Left ventricle myocardium inferior (tissue), 1 donor: ENCODE measurements around the gene OR4A47. TPM values are rescaled to one million over a fixed set of nuclear protein-coding genes. Genes with fewer than 3 reads are reported as not detected.
"Not testable (repeated sequence)": the region's sequence is repeated elsewhere in the genome, so short reads cannot be mapped to it uniquely, and the experiment has no call there.

Experiments
- DNase-seq: peaks from one replicate; pipeline ENCODE4 v3.0.0-alpha.2; 2020
- H3K27ac ChIP-seq: fragments of 200-600 bp; replicated peaks from 2 replicates; pipeline ENCODE4 v1.8.0; 2021
- H3K27me3 ChIP-seq: fragments of 200-600 bp; 2 replicates; pipeline ENCODE4 v1.8.0; 2021; ENCODE audit warnings: low read depth
- H3K36me3 ChIP-seq: fragments of 200-600 bp; 2 replicates; pipeline ENCODE4 v1.8.0; 2021
- H3K4me1 ChIP-seq: fragments of 200-600 bp; 2 replicates; pipeline ENCODE4 v1.8.0; 2021
- H3K4me3 ChIP-seq: fragments of 200-600 bp; 2 replicates; pipeline ENCODE4 v1.8.0; 2021; ENCODE audit warnings: mild to moderate bottlenecking, moderate library complexity
- H3K9me3 ChIP-seq: fragments of 200-600 bp; replicated peaks from 2 replicates; pipeline ENCODE4 v1.8.0; 2021
- CTCF ChIP-seq: fragments of 200-600 bp; IDR thresholded peaks from 2 replicates; pipeline ENCODE4 v1.8.0; 2021; ENCODE audit warnings: antibody characterized with exemption, mild to moderate bottlenecking, borderline replicate concordance
- intact Hi-C: fragments of 100-400 bp; cut with micrococcal nuclease; formaldehyde crosslinking; loops from one replicate; pipeline ENCODE4 v1.11.0; 2022
- long read RNA-seq: library from polyadenylated mRNA; unstranded; transcript quantifications from one replicate; pipeline ENCODE4 v2.0.0, GENCODE V29; 2021
- total RNA-seq: library from RNA; stranded (reverse); fragmentation: NEBNext Ultra II Directional; extraction: Animal tissue kit (Norgen Biotek cat#: 25700); gene quantifications from one replicate; pipeline ENCODE4 v1.2.1, GENCODE V29; 2021
- donor health status: DM: no; HTN: yes; CAD: no; lungs with severe emphysema.

Gene OR4A47
- total RNA-seq, result not detected
- long read RNA-seq, result 0 reads

GRCh38 chr11:48488493-48488892, at the start of gene OR4A47:
OR4A47 (plus strand) TSS chr11:48488793; CDS start chr11:48488793, 0 bp downstream.
- intact Hi-C loops, result not testable (repeated sequence)

GRCh38 chr11:48455909-48456308, 32.7 kb upstream of the OR4A47 start:
- DNase-seq, intact Hi-C loops, H3K4me1 ChIP-seq, H3K36me3 ChIP-seq, H3K27me3 ChIP-seq, H3K4me3 ChIP-seq, H3K27ac ChIP-seq: not testable (repeated sequence)
- peaks cover 10% of the 10 kb centered on the region for H3K9me3 ChIP-seq

More at GRCh38 chr11:48488493-48488892, at the start of gene OR4A47:
- not testable (repeated sequence) for H3K4me1 ChIP-seq, H3K27me3 ChIP-seq, H3K9me3 ChIP-seq, H3K27ac ChIP-seq, H3K4me3 ChIP-seq, H3K36me3 ChIP-seq, DNase-seq

- H3K9me3 ChIP-seq, result peaks cover 57% of the 10 kb centered on the region
- H3K27ac ChIP-seq, intact Hi-C loops, H3K4me1 ChIP-seq, DNase-seq, H3K36me3 ChIP-seq, H3K27me3 ChIP-seq, H3K4me3 ChIP-seq: not testable (repeated sequence)
Observed at GRCh38 chr11:48473966-48474365, 14.6 kb upstream of the OR4A47 start.

- H3K36me3 ChIP-seq, H3K27ac ChIP-seq, H3K4me1 ChIP-seq, H3K27me3 ChIP-seq, DNase-seq, intact Hi-C loops, H3K4me3 ChIP-seq: not testable (repeated sequence)
- peaks cover 54% of the 10 kb centered on the region for H3K9me3 ChIP-seq
Observed at GRCh38 chr11:48474703-48475102, 13.9 kb upstream of the OR4A47 start.

- H3K27ac ChIP-seq, H3K4me3 ChIP-seq, intact Hi-C loops, H3K4me1 ChIP-seq, H3K36me3 ChIP-seq, H3K9me3 ChIP-seq, DNase-seq, H3K27me3 ChIP-seq: not testable (repeated sequence)
Observed at GRCh38 chr11:48506169-48506568, 17.6 kb downstream of the OR4A47 start.

GRCh38 chr11:48538991-48539390, 50.4 kb downstream of the OR4A47 start:
- no peak overlapping the region for H3K4me3 ChIP-seq
- H3K27me3 ChIP-seq, result no peaks in the 10 kb centered on the region
- no peak overlapping the region for H3K27ac ChIP-seq
- TF ChIP-seq CTCF, result no peak
- H3K9me3 ChIP-seq, result peaks cover 17% of the 10 kb centered on the region
- intact Hi-C loops, result no loop called here
- H3K4me1 ChIP-seq, result no peaks in the 10 kb centered on the region
- DNase-seq, result no peak
- no peaks in the 10 kb centered on the region for H3K36me3 ChIP-seq

Other genes starting within 250 kb of the OR4A47 start
- not detected for gene OR4X2, start 243.7 kb upstream of the OR4A47 start, total RNA-seq
- not detected for gene OR4X1, start 224.9 kb upstream of the OR4A47 start, total RNA-seq
- gene OR4S1, start 182.6 kb upstream of the OR4A47 start, total RNA-seq, result not detected
- gene OR4C3, start 163.9 kb upstream of the OR4A47 start, total RNA-seq, result not detected
- not detected for gene OR4C5, start 122.3 kb upstream of the OR4A47 start, total RNA-seq